A673 (cell line): Measurements from ENCODE around the gene DISP3.

Source experiments
- CTCF ChIP-seq: fragments of 300-800, 200-600 bp; sonication (generic); conservative IDR thresholded peaks from 2 replicates; pipeline ENCODE4 v1.5.1; 2017; ENCODE audit warnings: low read depth, mild to moderate bottlenecking, antibody characterized with exemption, low read length, moderate library complexity, mixed read lengths
- EZH2 ChIP-seq: fragments of 200-600 bp; sonication (generic); IDR thresholded peaks from 2 replicates; pipeline ENCODE4 v1.6.1; 2017; ENCODE audit warnings: borderline replicate concordance, low read depth, mild to moderate bottlenecking, mixed read lengths, antibody characterized with exemption, low read length; ENCODE audit not compliant: poor library complexity, severe bottlenecking

GRCh38 chr1:11447903-11448302 lies 31.1 kb upstream of the DISP3 start:
- TF ChIP-seq CTCF: no peak
- no peak for TF ChIP-seq EZH2
